DMS79 (cell line): ENCODE data around the gene GTF2A2.

ENCODE experiments used
- DNase-seq: peaks from one replicate; lab custom pipeline; 2025; lab: John Stamatoyannopoulos, UW

GTF2A2 gene

GRCh38 chr15:59605994-59606393, 51.3 kb downstream of the GTF2A2 start:
- no peak for DNase-seq

GRCh38 chr15:59598461-59598860, 58.9 kb downstream of the GTF2A2 start:
- no peak for DNase-seq

- no peak for DNase-seq
Observed at GRCh38 chr15:59596640-59597039, 60.7 kb downstream of the GTF2A2 start.

GRCh38 chr15:59595434-59595915, 61.8 kb downstream of the GTF2A2 start:
- DNase-seq = no peak

- DNase-seq = no peak
Observed at GRCh38 chr15:59594991-59595390, 62.3 kb downstream of the GTF2A2 start.

- DNase-seq = no peak
Observed at GRCh38 chr15:59594493-59594942, 62.8 kb downstream of the GTF2A2 start.

- no peak for DNase-seq
Observed at GRCh38 chr15:59591356-59591755, 66.0 kb downstream of the GTF2A2 start.

GRCh38 chr15:59590027-59590426, 67.3 kb downstream of the GTF2A2 start:
- no peak for DNase-seq
